IMR-90 (cell line): ENCODE data around the gene MTIF3. TPM values are rescaled to one million over a fixed set of nuclear protein-coding genes. Genes with fewer than 3 reads are reported as not detected.

ENCODE experiments used
- ATAC-seq: fragments of 200-7000 bp; cut with Tn5 transposase; 2 replicates; pipeline ENCODE4 v1.9.1; 2020; ENCODE audit warnings: low read depth, mild to moderate bottlenecking, moderate library complexity
- BruUV-seq: library from RNA; stranded (reverse); fragments of 400-500 nt; replicated peaks from 2 replicates; lab custom pipeline; 2021; lab: Mats Ljungman, UMichigan
- CTCF ChIA-PET: fragments of 300-600 bp; formaldehyde crosslinking; extraction: SDS; loops from one replicate; lab custom pipeline; 2021; ENCODE audit warnings: antibody characterized with exemption; lab: Yijun Ruan, JAX
- POLR2A ChIA-PET: fragments of 300-600 bp; sonication (Branson Sonifier 250); formaldehyde crosslinking; loops from one replicate; lab custom pipeline; 2022; ENCODE audit warnings: antibody characterized with exemption; ENCODE audit not compliant: unreplicated experiment; lab: Charles Lee
- DNase-seq: peaks from one replicate; pipeline ENCODE4 v3.0.0; 2013
- H2AFZ ChIP-seq: replicated peaks from 2 replicates; pipeline ENCODE3; 2013; ENCODE audit warnings: low read length, mild to moderate bottlenecking; ENCODE audit not compliant: poor library complexity
- H2AK5ac ChIP-seq: 2 replicates; pipeline ENCODE4 v1.6.1; 2013; ENCODE audit warnings: low read depth, low read length, inconsistent platforms
- H2AK9ac ChIP-seq: replicated peaks from 2 replicates; pipeline ENCODE3; 2013; ENCODE audit warnings: mild to moderate bottlenecking, low read depth, low read length, moderate library complexity; ENCODE audit not compliant: poor library complexity
- H2BK120ac ChIP-seq: 2 replicates; pipeline ENCODE4 v1.6.1; 2013; ENCODE audit warnings: low read depth, low read length, inconsistent platforms
- H2BK15ac ChIP-seq: 3 replicates; pipeline ENCODE4 v1.6.1; 2013; ENCODE audit warnings: low read depth, low read length, inconsistent platforms
- H2BK20ac ChIP-seq: 2 replicates; pipeline ENCODE4 v1.6.1; 2013; ENCODE audit warnings: low read depth, mild to moderate bottlenecking, inconsistent platforms, low read length, moderate library complexity
- H2BK5ac ChIP-seq: 2 replicates; pipeline ENCODE4 v1.6.1; 2013; ENCODE audit warnings: mild to moderate bottlenecking, low read depth, low read length, inconsistent platforms; ENCODE audit not compliant: poor library complexity, severe bottlenecking
- H3K14ac ChIP-seq: replicated peaks from 2 replicates; pipeline ENCODE4 v1.6.1; 2013; ENCODE audit warnings: low read depth, low read length, inconsistent platforms
- H3K18ac ChIP-seq: 2 replicates; pipeline ENCODE4 v1.6.1; 2013; ENCODE audit warnings: low read depth, low read length, control low read depth
- H3K23ac ChIP-seq: 2 replicates; pipeline ENCODE4 v1.6.1; 2013; ENCODE audit warnings: low read depth, low read length, inconsistent platforms
- H3K27ac ChIP-seq: 2 replicates; pipeline ENCODE4 v1.5.1; 2013; ENCODE audit warnings: mild to moderate bottlenecking, control low read depth, low read length; ENCODE audit not compliant: insufficient read depth
- H3K27me3 ChIP-seq: 2 replicates; pipeline ENCODE4 v1.6.1; 2013; ENCODE audit warnings: low read length; ENCODE audit not compliant: control insufficient read depth, insufficient read depth
- H3K36me3 ChIP-seq: 2 replicates; pipeline ENCODE4 v1.6.1; 2013; ENCODE audit warnings: low read length, mixed read lengths; ENCODE audit not compliant: control insufficient read depth, insufficient read depth
- H3K4ac ChIP-seq: 2 replicates; pipeline ENCODE4 v1.6.1; 2013; ENCODE audit warnings: low read depth, low read length, inconsistent platforms
- H3K4me1 ChIP-seq: 2 replicates; pipeline ENCODE4 v1.6.1; 2013; ENCODE audit warnings: low read length, mixed read lengths; ENCODE audit not compliant: control insufficient read depth, insufficient read depth
- H3K4me2 ChIP-seq: 2 replicates; pipeline ENCODE4 v1.6.1; 2013; ENCODE audit warnings: low read depth, mild to moderate bottlenecking, control low read depth, low read length, moderate library complexity
- H3K4me3 ChIP-seq: 2 replicates; pipeline ENCODE4 v1.5.1; 2013; ENCODE audit warnings: low read depth, mild to moderate bottlenecking, control low read depth, low read length, moderate library complexity; ENCODE audit not compliant: insufficient read depth
- H3K56ac ChIP-seq: 2 replicates; pipeline ENCODE4 v1.6.1; 2013; ENCODE audit warnings: low read length, inconsistent platforms; ENCODE audit not compliant: insufficient read depth; ENCODE audit errors: extremely low read depth
- H3K79me1 ChIP-seq, 2 experiments: 2 replicates each; pipeline ENCODE4 v1.6.1; 2013; ENCODE audit warnings: low read length in 2 of 2, inconsistent platforms in 1 of 2, low read depth in 1 of 2
- H3K9ac ChIP-seq: 2 replicates; pipeline ENCODE4 v1.6.1; 2013; ENCODE audit warnings: low read depth, low read length, control low read depth
- H3K9me1 ChIP-seq: 2 replicates; pipeline ENCODE4 v1.6.1; 2013; ENCODE audit warnings: low read length, inconsistent platforms; ENCODE audit not compliant: insufficient read depth
- H3K9me3 ChIP-seq: 2 replicates; pipeline ENCODE4 v1.6.1; 2013; ENCODE audit warnings: low read length; ENCODE audit not compliant: control insufficient read depth, insufficient read depth
- H4K20me1 ChIP-seq: 2 replicates; pipeline ENCODE4 v1.6.1; 2013; ENCODE audit warnings: low read length, inconsistent platforms; ENCODE audit not compliant: insufficient read depth
- H4K5ac ChIP-seq: 2 replicates; pipeline ENCODE4 v1.6.1; 2013; ENCODE audit warnings: mild to moderate bottlenecking, low read depth, low read length, control low read depth
- H4K8ac ChIP-seq, 2 experiments: 2 replicates each; pipeline ENCODE4 v1.6.1; 2013; ENCODE audit warnings: low read depth in 2 of 2, low read length in 2 of 2, control low read depth in 1 of 2, inconsistent platforms in 1 of 2
- H4K91ac ChIP-seq: 2 replicates; pipeline ENCODE4 v1.6.1; 2013; ENCODE audit warnings: low read depth, low read length, inconsistent platforms; ENCODE audit not compliant: insufficient read depth
- BHLHE40 ChIP-seq: fragments of 150-350 bp; IDR thresholded peaks from 2 replicates; pipeline ENCODE4 v1.6.1; 2016; ENCODE audit warnings: mild to moderate bottlenecking, low read depth, low read length
- CEBPB ChIP-seq: IDR thresholded peaks from 2 replicates; pipeline ENCODE4 v1.6.1; 2012; ENCODE audit warnings: low read depth, low read length, improper control_type of control experiment
- CHD1 ChIP-seq: IDR thresholded peaks from 2 replicates; pipeline ENCODE4 v1.6.1; 2012; ENCODE audit warnings: low read depth, low read length, improper control_type of control experiment
- ELK1 ChIP-seq: fragments of 150-350 bp; IDR thresholded peaks from 2 replicates; pipeline ENCODE4 v1.6.1; 2016; ENCODE audit warnings: low read depth, mild to moderate bottlenecking, low read length, moderate library complexity, borderline replicate concordance
- FOS ChIP-seq: fragments of 150-350 bp; IDR thresholded peaks from 2 replicates; pipeline ENCODE4 v1.6.1; 2016; ENCODE audit warnings: low read depth, low read length
- MAFK ChIP-seq: IDR thresholded peaks from 2 replicates; pipeline ENCODE4 v1.6.1; 2012; ENCODE audit warnings: low read depth, low read length, improper control_type of control experiment
- MAZ ChIP-seq: IDR thresholded peaks from 2 replicates; pipeline ENCODE4 v1.6.1; 2012; ENCODE audit warnings: low read depth, mild to moderate bottlenecking, low read length, improper control_type of control experiment, moderate library complexity, borderline replicate concordance
- MXI1 ChIP-seq: IDR thresholded peaks from 2 replicates; pipeline ENCODE4 v1.6.1; 2012; ENCODE audit warnings: low read depth, mild to moderate bottlenecking, low read length, moderate library complexity, borderline replicate concordance
- NFE2L2 ChIP-seq: fragments of 150-350 bp; IDR thresholded peaks from 2 replicates; pipeline ENCODE4 v1.6.1; 2016; ENCODE audit warnings: low read depth, mild to moderate bottlenecking, low read length
- POLR2A ChIP-seq: IDR thresholded peaks from 2 replicates; pipeline ENCODE4 v1.6.1; 2012; ENCODE audit warnings: mild to moderate bottlenecking, low read depth, low read length
- RAD21 ChIP-seq: IDR thresholded peaks from 2 replicates; pipeline ENCODE4 v1.6.1; 2012; ENCODE audit warnings: low read length, improper control_type of control experiment
- RCOR1 ChIP-seq: IDR thresholded peaks from 2 replicates; pipeline ENCODE4 v1.6.1; 2012; ENCODE audit warnings: mild to moderate bottlenecking, low read length, improper control_type of control experiment; ENCODE audit not compliant: insufficient replicate concordance
- RFX5 ChIP-seq: IDR thresholded peaks from 2 replicates; pipeline ENCODE4 v1.8.0; 2012; ENCODE audit warnings: low read depth, mild to moderate bottlenecking, low read length, moderate library complexity
- SMC3 ChIP-seq: fragments of 150-350 bp; IDR thresholded peaks from 2 replicates; pipeline ENCODE4 v1.6.1; 2016; ENCODE audit warnings: low read depth, mild to moderate bottlenecking, antibody characterized with exemption, low read length, moderate library complexity
- WGBS, 2 experiments: methylation state at CpG; one replicate each; pipeline versions ENCODE4 v1.1.5 to v1.1.7; 2013; ENCODE audit warnings: missing lambda C conversion rate in 2 of 2; ENCODE audit not compliant: insufficient read length in 1 of 2; ENCODE audit errors: extremely low coverage in 2 of 2; 5-methylcytosine and 5-hydroxymethylcytosine counted together
- dilution Hi-C: fragments of 300-500 bp; cut with HindIII; formaldehyde crosslinking; loops from one replicate; pipeline ENCODE4 v1.14.3; 2018; ENCODE audit warnings: low sequenced_read_pairs; ENCODE audit not compliant: unreplicated experiment
- in situ Hi-C: fragments of 300-500 bp; cut with MboI; formaldehyde crosslinking; loops from 3 replicates; pipeline ENCODE4 v1.14.3; 2019; ENCODE audit warnings: low sequenced_read_pairs, inconsistent platforms, mixed read lengths
- intact Hi-C: fragments of 100-400 bp; cut with micrococcal nuclease; formaldehyde crosslinking; loops from 2 replicates; pipeline ENCODE4 v1.10.0; 2022
- polyA plus RNA-seq, 3 experiments: library from polyadenylated mRNA; depleted of rRNA; stranded (reverse); fragments of >200 nt; gene quantifications; 2 replicates each; pipeline ENCODE4 v1.2.3, GENCODE V29; 2012; ENCODE audit warnings: low replicate concordance in 1 of 3
- total RNA-seq: library from RNA; depleted of rRNA; stranded (reverse); fragments of >200 nt; gene quantifications from 2 replicates; pipeline ENCODE4 v1.2.3, GENCODE V29; 2012
- TF ChIP-seq, protein P1 (sequence below): fragments of 150-350 bp; IDR thresholded peaks from 2 replicates; pipeline ENCODE4 v1.6.1; 2017; ENCODE audit warnings: mild to moderate bottlenecking, antibody characterized with exemption, low read length, low read depth
- TF ChIP-seq, protein P2 (sequence below): conservative IDR thresholded peaks from 2 replicates; pipeline ENCODE4 v1.5.1; 2012; ENCODE audit warnings: mild to moderate bottlenecking, low read depth, low read length, improper control_type of control experiment

MTIF3 gene
- total and polyA plus RNA-seq, 2 of the 4 experiments (the other 2 are of a cell fraction): 31.7 to 41.0 TPM

GRCh38 chr13:27423333-27423732 is 27.0 kb downstream of the MTIF3 start:
- peaks cover 23% of the 10 kb centered on the region for H3K9me1 ChIP-seq
- H3K4me3 ChIP-seq: no peak overlapping the region
- no peak overlapping the region for H3K4me2 ChIP-seq
- peak overlapping the region; percentile 85 to 97; a peak in 3 of 4 replicates for H4K8ac ChIP-seq
- H3K36me3 ChIP-seq: peaks cover 6% of the 10 kb centered on the region; the same call in 1 of the 2 replicates
- BruUV-seq: no TSS peak
- H2BK20ac ChIP-seq: no peak overlapping the region
- no peak overlapping the region for H3K18ac ChIP-seq
- ATAC-seq (no peak), DNase-seq (no peak)
- peak overlapping the region; percentile 40 for H2AFZ ChIP-seq
- no peaks in the 10 kb centered on the region for H4K20me1 ChIP-seq
- TF ChIP-seq RAD21 (no peak), SMC3 (no peak), MXI1 (no peak), CHD1 (no peak), MAFK (no peak), RFX5 (no peak), MAZ (no peak), BHLHE40 (no peak), CEBPB (no peak), RCOR1 (no peak), NFE2L2 (no peak), ELK1 (no peak), POLR2A (no peak), FOS (no peak)
- TF ChIP-seq, protein P1, sequence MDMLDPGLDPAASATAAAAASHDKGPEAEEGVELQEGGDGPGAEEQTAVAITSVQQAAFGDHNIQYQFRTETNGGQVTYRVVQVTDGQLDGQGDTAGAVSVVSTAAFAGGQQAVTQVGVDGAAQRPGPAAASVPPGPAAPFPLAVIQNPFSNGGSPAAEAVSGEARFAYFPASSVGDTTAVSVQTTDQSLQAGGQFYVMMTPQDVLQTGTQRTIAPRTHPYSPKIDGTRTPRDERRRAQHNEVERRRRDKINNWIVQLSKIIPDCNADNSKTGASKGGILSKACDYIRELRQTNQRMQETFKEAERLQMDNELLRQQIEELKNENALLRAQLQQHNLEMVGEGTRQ: no peak
- TF ChIP-seq, protein P2, sequence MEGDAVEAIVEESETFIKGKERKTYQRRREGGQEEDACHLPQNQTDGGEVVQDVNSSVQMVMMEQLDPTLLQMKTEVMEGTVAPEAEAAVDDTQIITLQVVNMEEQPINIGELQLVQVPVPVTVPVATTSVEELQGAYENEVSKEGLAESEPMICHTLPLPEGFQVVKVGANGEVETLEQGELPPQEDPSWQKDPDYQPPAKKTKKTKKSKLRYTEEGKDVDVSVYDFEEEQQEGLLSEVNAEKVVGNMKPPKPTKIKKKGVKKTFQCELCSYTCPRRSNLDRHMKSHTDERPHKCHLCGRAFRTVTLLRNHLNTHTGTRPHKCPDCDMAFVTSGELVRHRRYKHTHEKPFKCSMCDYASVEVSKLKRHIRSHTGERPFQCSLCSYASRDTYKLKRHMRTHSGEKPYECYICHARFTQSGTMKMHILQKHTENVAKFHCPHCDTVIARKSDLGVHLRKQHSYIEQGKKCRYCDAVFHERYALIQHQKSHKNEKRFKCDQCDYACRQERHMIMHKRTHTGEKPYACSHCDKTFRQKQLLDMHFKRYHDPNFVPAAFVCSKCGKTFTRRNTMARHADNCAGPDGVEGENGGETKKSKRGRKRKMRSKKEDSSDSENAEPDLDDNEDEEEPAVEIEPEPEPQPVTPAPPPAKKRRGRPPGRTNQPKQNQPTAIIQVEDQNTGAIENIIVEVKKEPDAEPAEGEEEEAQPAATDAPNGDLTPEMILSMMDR: no peak
- no peak overlapping the region for H4K5ac ChIP-seq
- H2BK120ac ChIP-seq: no peak overlapping the region
- no peak overlapping the region for H4K91ac ChIP-seq
- no peak overlapping the region for H3K56ac ChIP-seq
- H3K9me3 ChIP-seq: no peaks in the 10 kb centered on the region
- H3K23ac ChIP-seq: no peak overlapping the region
- CTCF ChIA-PET: no interaction called here
- peaks cover 2% of the 10 kb centered on the region; the same call in 1 of the 2 replicates for H3K27me3 ChIP-seq
- in situ Hi-C loops: no loop called here
- H3K79me1 ChIP-seq: peaks cover 23 to 38% of the 10 kb centered on the region in 2 experiments
- intact Hi-C loops: loop anchor here (10.0 kb wide), 1 partner anchor 439 kb away; no protein-coding TSS in a partner anchor
- no peak overlapping the region for H3K4ac ChIP-seq
- 90% methylated on average over 2 of the region's 7 CpGs; no CpG with 5 or more reads in 1 of the 2 experiments for WGBS, 2 experiments
- POLR2A ChIA-PET: no interaction called here
- H2BK15ac ChIP-seq: no peak overlapping the region
- H3K14ac ChIP-seq: no peak overlapping the region
- dilution Hi-C loops: no loop called here
- H3K27ac ChIP-seq: no peak overlapping the region
- H3K9ac ChIP-seq: no peak overlapping the region
- H2AK9ac ChIP-seq: no peak overlapping the region
- no peak overlapping the region for H2BK5ac ChIP-seq
- peaks cover 15% of the 10 kb centered on the region for H3K4me1 ChIP-seq
- peak overlapping the region; percentile 30; the same call in 1 of the 2 replicates for H2AK5ac ChIP-seq
